HEK293 (cell line): ENCODE results near the gene ZNF492.

Experiments
- CTCF ChIA-PET: fragments of 350-600 bp; formaldehyde crosslinking; extraction: SDS; loops from one replicate; lab custom pipeline; 2021; ENCODE audit warnings: antibody characterized with exemption; lab: Yijun Ruan, JAX
- POLR2A ChIA-PET: fragments of 300-600 bp; formaldehyde crosslinking; extraction: SDS; loops from one replicate; lab custom pipeline; 2020; ENCODE audit warnings: antibody characterized with exemption, inconsistent platforms; lab: Yijun Ruan, JAX
- H3K27ac ChIP-seq: fragments of 200-500 bp; sonication (Bioruptor generic); 2 replicates; pipeline ENCODE4 v1.5.1; 2014; ENCODE audit warnings: low read depth, low read length, control low read depth, inconsistent platforms; ENCODE audit errors: extremely low read depth
- H3K36me3 ChIP-seq, 2 experiments: fragments of 200-500 bp in 1 of 2; sonication (Bioruptor generic) in 1 of 2; 1 replicate in 1 of 2; 2 replicates in 1 of 2; pipeline ENCODE4 v1.5.1; 2014 to 2017; ENCODE audit warnings: inconsistent platforms in 2 of 2, low read length in 2 of 2; ENCODE audit not compliant: control insufficient read depth in 2 of 2, insufficient read depth in 1 of 2
- H3K4me1 ChIP-seq: fragments of 200-500 bp; sonication (Bioruptor generic); 2 replicates; pipeline ENCODE4 v1.5.1; 2014; ENCODE audit warnings: mild to moderate bottlenecking, low read length, inconsistent platforms; ENCODE audit not compliant: control insufficient read depth, insufficient read depth
- H3K4me3 ChIP-seq: 2 replicates; pipeline ENCODE4 v1.5.1; 2011; ENCODE audit warnings: low read depth, mild to moderate bottlenecking, control low read depth, low read length, moderate library complexity
- H3K9me3 ChIP-seq: fragments of 200-500 bp; sonication (Bioruptor generic); 2 replicates; pipeline ENCODE4 v1.5.1; 2014; ENCODE audit warnings: low read depth, low read length, inconsistent platforms; ENCODE audit not compliant: control insufficient read depth, insufficient read depth
- CTCF ChIP-seq: fragments of 450-650 bp; formaldehyde crosslinking; IDR thresholded peaks from 2 replicates; pipeline ENCODE4 v1.5.1; 2016; ENCODE audit warnings: missing biosample characterization, missing genetic modification characterization
- EGR2 ChIP-seq: fragments of 450-650 bp; formaldehyde crosslinking; IDR thresholded peaks from 2 replicates; pipeline ENCODE4 v1.5.1; 2016; ENCODE audit warnings: low read depth, missing biosample characterization, missing genetic modification characterization
- KLF1 ChIP-seq: fragments of 450-650 bp; formaldehyde crosslinking; IDR thresholded peaks from 2 replicates; pipeline ENCODE4 v1.5.1; 2016; ENCODE audit warnings: missing biosample characterization, missing genetic modification characterization
- ZNF146 ChIP-seq: fragments of 450-650 bp; formaldehyde crosslinking; IDR thresholded peaks from 2 replicates; pipeline ENCODE4 v1.5.1; 2016; ENCODE audit warnings: missing biosample characterization, missing genetic modification characterization
- ZNF621 ChIP-seq: fragments of 450-650 bp; formaldehyde crosslinking; IDR thresholded peaks from 2 replicates; pipeline ENCODE4 v1.5.1; 2017; ENCODE audit warnings: missing biosample characterization, missing genetic modification characterization
- ZNF654 ChIP-seq: fragments of 450-650 bp; formaldehyde crosslinking; IDR thresholded peaks from 2 replicates; pipeline ENCODE4 v1.5.1; 2016; ENCODE audit warnings: low read depth, missing biosample characterization, missing genetic modification characterization
- ZNF768 ChIP-seq: fragments of 450-650 bp; formaldehyde crosslinking; IDR thresholded peaks from 2 replicates; pipeline ENCODE4 v1.5.1; 2018; ENCODE audit warnings: missing biosample characterization, mild to moderate bottlenecking, missing genetic modification characterization
- ZNF830 ChIP-seq: fragments of 450-650 bp; IDR thresholded peaks from 2 replicates; pipeline ENCODE4 v1.5.0; 2018; ENCODE audit warnings: missing biosample characterization, missing genetic modification characterization, low read depth, mild to moderate bottlenecking, moderate library complexity
- TF ChIP-seq, protein P1 (sequence below): fragments of 450-650 bp; formaldehyde crosslinking; conservative IDR thresholded peaks from 2 replicates; pipeline ENCODE4 v1.5.1; 2016; ENCODE audit warnings: low read depth, missing biosample characterization, missing genetic modification characterization
- TF ChIP-seq, protein P2 (sequence below): fragments of 450-650 bp; formaldehyde crosslinking; IDR thresholded peaks from 2 replicates; pipeline ENCODE4 v1.5.1; 2016; ENCODE audit warnings: missing biosample characterization, missing genetic modification characterization, low read depth

ZNF492 gene

GRCh38 chr19:22606212-22606553 lies 27.9 kb upstream of the ZNF492 start:
- Histone ChIP-seq H3K9me3 (no peaks in the 10 kb centered on the region), H3K4me3 (no peak overlapping the region)

GRCh38 chr19:22606954-22607652 lies 27.0 kb upstream of the ZNF492 start:
- Histone ChIP-seq H3K9me3 (no peaks in the 10 kb centered on the region), H3K27ac (no peak overlapping the region), H3K4me3 (no peak overlapping the region), H3K36me3 (no peaks in the 10 kb centered on the region), H3K4me1 (no peaks in the 10 kb centered on the region)
- POLR2A ChIA-PET, result no interaction called here
- TF ChIP-seq CTCF (tag by site-specific recombination) (no peak), ZNF768 (no peak)
- CTCF ChIA-PET, result no interaction called here

More at GRCh38 chr19:22606212-22606553, 27.9 kb upstream of the ZNF492 start:
- H3K27ac ChIP-seq, result no peak overlapping the region
- H3K4me1 ChIP-seq, result no peaks in the 10 kb centered on the region
- H3K36me3 ChIP-seq, result no peaks in the 10 kb centered on the region
- POLR2A ChIA-PET, result no interaction called here
- CTCF ChIA-PET, result no interaction called here
- TF ChIP-seq, protein P1, sequence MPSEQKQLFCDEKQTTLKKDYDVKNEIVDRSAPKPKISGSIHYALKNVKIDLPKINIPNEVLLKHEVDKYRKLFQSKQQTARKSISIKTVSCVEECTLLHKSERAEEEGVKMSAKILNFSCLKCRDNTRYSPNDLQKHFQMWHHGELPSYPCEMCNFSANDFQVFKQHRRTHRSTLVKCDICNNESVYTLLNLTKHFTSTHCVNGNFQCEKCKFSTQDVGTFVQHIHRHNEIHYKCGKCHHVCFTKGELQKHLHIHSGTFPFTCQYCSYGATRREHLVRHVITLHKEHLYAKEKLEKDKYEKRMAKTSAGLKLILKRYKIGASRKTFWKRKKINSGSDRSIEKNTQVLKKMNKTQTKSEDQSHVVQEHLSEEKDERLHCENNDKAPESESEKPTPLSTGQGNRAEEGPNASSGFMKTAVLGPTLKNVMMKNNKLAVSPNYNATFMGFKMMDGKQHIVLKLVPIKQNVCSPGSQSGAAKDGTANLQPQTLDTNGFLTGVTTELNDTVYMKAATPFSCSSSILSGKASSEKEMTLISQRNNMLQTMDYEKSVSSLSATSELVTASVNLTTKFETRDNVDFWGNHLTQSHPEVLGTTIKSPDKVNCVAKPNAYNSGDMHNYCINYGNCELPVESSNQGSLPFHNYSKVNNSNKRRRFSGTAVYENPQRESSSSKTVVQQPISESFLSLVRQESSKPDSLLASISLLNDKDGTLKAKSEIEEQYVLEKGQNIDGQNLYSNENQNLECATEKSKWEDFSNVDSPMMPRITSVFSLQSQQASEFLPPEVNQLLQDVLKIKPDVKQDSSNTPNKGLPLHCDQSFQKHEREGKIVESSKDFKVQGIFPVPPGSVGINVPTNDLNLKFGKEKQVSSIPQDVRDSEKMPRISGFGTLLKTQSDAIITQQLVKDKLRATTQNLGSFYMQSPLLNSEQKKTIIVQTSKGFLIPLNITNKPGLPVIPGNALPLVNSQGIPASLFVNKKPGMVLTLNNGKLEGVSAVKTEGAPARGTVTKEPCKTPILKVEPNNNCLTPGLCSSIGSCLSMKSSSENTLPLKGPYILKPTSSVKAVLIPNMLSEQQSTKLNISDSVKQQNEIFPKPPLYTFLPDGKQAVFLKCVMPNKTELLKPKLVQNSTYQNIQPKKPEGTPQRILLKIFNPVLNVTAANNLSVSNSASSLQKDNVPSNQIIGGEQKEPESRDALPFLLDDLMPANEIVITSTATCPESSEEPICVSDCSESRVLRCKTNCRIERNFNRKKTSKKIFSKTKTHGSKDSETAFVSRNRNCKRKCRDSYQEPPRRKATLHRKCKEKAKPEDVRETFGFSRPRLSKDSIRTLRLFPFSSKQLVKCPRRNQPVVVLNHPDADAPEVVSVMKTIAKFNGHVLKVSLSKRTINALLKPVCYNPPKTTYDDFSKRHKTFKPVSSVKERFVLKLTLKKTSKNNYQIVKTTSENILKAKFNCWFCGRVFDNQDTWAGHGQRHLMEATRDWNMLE (tag by site-specific recombination), result no peak
- TF ChIP-seq, protein P2, sequence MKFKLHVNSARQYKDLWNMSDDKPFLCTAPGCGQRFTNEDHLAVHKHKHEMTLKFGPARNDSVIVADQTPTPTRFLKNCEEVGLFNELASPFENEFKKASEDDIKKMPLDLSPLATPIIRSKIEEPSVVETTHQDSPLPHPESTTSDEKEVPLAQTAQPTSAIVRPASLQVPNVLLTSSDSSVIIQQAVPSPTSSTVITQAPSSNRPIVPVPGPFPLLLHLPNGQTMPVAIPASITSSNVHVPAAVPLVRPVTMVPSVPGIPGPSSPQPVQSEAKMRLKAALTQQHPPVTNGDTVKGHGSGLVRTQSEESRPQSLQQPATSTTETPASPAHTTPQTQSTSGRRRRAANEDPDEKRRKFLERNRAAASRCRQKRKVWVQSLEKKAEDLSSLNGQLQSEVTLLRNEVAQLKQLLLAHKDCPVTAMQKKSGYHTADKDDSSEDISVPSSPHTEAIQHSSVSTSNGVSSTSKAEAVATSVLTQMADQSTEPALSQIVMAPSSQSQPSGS, result no peak
- TF ChIP-seq ZNF830 (tag by site-specific recombination), result no peak

- TF ChIP-seq ZNF621 (tag by site-specific recombination), result no peak
- TF ChIP-seq ZNF146 (tag by site-specific recombination), result no peak
- TF ChIP-seq KLF1 (tag by site-specific recombination), result no peak
- no peak for TF ChIP-seq ZNF654 (tag by site-specific recombination)
- TF ChIP-seq EGR2 (tag by site-specific recombination), result no peak
- ChIA-PET CTCF (no interaction called here), POLR2A (no interaction called here)
- no peak overlapping the region for H3K4me3 ChIP-seq
- no peaks in the 10 kb centered on the region for H3K9me3 ChIP-seq
- no peak overlapping the region for H3K27ac ChIP-seq
- H3K4me1 ChIP-seq, result no peaks in the 10 kb centered on the region
- H3K36me3 ChIP-seq, result no peaks in the 10 kb centered on the region
Observed at GRCh38 chr19:22607653-22608430, 26.3 kb upstream of the ZNF492 start.
